B cell (primary cell): Measurements from ENCODE around the gene GMPPB. TPM values are rescaled to one million over a fixed set of nuclear protein-coding genes. Genes with fewer than 3 reads are reported as not detected.

ENCODE experiments used
- ATAC-seq: fragments of 200-7000 bp; cut with Tn5 transposase; one replicate; pipeline ENCODE4 v1.10.0; 2021; ENCODE audit warnings: low read depth, mild to moderate bottlenecking, moderate number of reproducible peaks, moderate library complexity
- CTCF ChIA-PET: fragments of 350-600 bp; sonication (Branson Sonifier 250); formaldehyde crosslinking; loops from one replicate; lab custom pipeline; 2021; ENCODE audit warnings: antibody characterized with exemption, inconsistent platforms; lab: Charles Lee
- POLR2A ChIA-PET: fragments of 350-600 bp; sonication (Branson Sonifier 250); formaldehyde crosslinking; loops from one replicate; lab custom pipeline; 2021; ENCODE audit warnings: antibody characterized with exemption; lab: Charles Lee
- DNase-seq: peaks from one replicate; pipeline ENCODE4 v3.0.0; 2013
- H2AFZ ChIP-seq: 2 replicates; pipeline ENCODE4 v1.6.1; 2012; ENCODE audit warnings: mild to moderate bottlenecking, low read depth, low read length; ENCODE audit not compliant: insufficient read depth, poor library complexity, severe bottlenecking
- H3K27ac ChIP-seq, 2 donors: 1 replicate in 1 of 2; 2 replicates in 1 of 2; pipeline ENCODE4 v1.5.1; 2012 to 2013; ENCODE audit warnings: low read length in 2 of 2, mild to moderate bottlenecking in 2 of 2, moderate library complexity in 1 of 2
- H3K27me3 ChIP-seq, 4 experiments: fragments of 200-600 bp in 1 of 4; sonication (generic) in 1 of 4; replicated peaks in 1 of 4; 1 replicate in 2 of 4; 2 replicates in 2 of 4; pipeline versions ENCODE4 v1.6.1 to v1.7.0; 2013 to 2016; ENCODE audit warnings: low read length in 3 of 4, mild to moderate bottlenecking in 2 of 4, mixed read lengths in 1 of 4, moderate library complexity in 1 of 4; ENCODE audit not compliant: insufficient read depth in 4 of 4, control insufficient read depth in 3 of 4; ENCODE audit errors: control extremely low read depth in 1 of 4
- H3K36me3 ChIP-seq, 2 experiments: replicated peaks in 1 of 2; 1 replicate in 1 of 2; 2 replicates in 1 of 2; pipeline versions ENCODE4 v1.6.1 to v1.7.1; 2013; ENCODE audit warnings: low read length in 1 of 2; ENCODE audit not compliant: insufficient read depth in 2 of 2, control insufficient read depth in 1 of 2; ENCODE audit errors: control extremely low read depth in 1 of 2, extremely low read depth in 1 of 2
- H3K4me1 ChIP-seq, 2 donors: fragments of 200-600 bp in 1 of 2; sonication (generic) in 1 of 2; 1 replicate in 1 of 2; 2 replicates in 1 of 2; pipeline versions ENCODE4 v1.5.1 to v1.6.1; 2013 to 2017; ENCODE audit warnings: low read length in 2 of 2; ENCODE audit not compliant: control insufficient read depth in 2 of 2, insufficient read depth in 2 of 2
- H3K4me2 ChIP-seq: replicated peaks from 2 replicates; pipeline ENCODE3; 2012; ENCODE audit warnings: mild to moderate bottlenecking, low read depth, low read length; ENCODE audit not compliant: poor library complexity, severe bottlenecking
- H3K4me3 ChIP-seq, 5 experiments: fragments of 200-600 bp in 1 of 5; sonication (generic) in 1 of 5; 1 replicate in 3 of 5; 2 replicates in 2 of 5; pipeline versions ENCODE4 v1.5.1 to v1.7.0; 2011 to 2016; ENCODE audit warnings: low read length in 4 of 5, mild to moderate bottlenecking in 4 of 5, low read depth in 2 of 5, control low read depth in 1 of 5, moderate library complexity in 1 of 5; ENCODE audit not compliant: insufficient read depth in 1 of 5; ENCODE audit errors: control extremely low read depth in 1 of 5, extremely low read depth in 1 of 5
- H3K79me2 ChIP-seq: fragments of 200-600 bp; sonication (generic); one replicate; pipeline ENCODE4 v1.6.0; 2016; ENCODE audit warnings: low read length; ENCODE audit not compliant: control insufficient read depth, insufficient read depth
- H3K9ac ChIP-seq: fragments of 200-600 bp; sonication (generic); 2 replicates; pipeline ENCODE4 v1.6.1; 2017; ENCODE audit warnings: mild to moderate bottlenecking, low read length, moderate library complexity
- H3K9me3 ChIP-seq, 3 donors: one replicate each; pipeline versions ENCODE4 v1.6.1 to v1.7.1; 2013; ENCODE audit warnings: low read length in 2 of 3; ENCODE audit not compliant: control insufficient read depth in 2 of 3, insufficient read depth in 1 of 3; ENCODE audit errors: control extremely low read depth in 1 of 3
- H4K20me1 ChIP-seq: 2 replicates; pipeline ENCODE4 v1.6.0; 2012; ENCODE audit warnings: mild to moderate bottlenecking, low read length; ENCODE audit not compliant: insufficient read depth, control insufficient read depth, poor library complexity, severe bottlenecking
- H3K27ac Mint-ChIP-seq: one replicate; pipeline ENCODE4 v1.8.0; 2021; ENCODE audit warnings: mixed read lengths
- H3K27me3 Mint-ChIP-seq: one replicate; pipeline ENCODE4 v1.8.0; 2021; ENCODE audit warnings: mixed read lengths
- H3K4me1 Mint-ChIP-seq: one replicate; pipeline ENCODE4 v1.8.0; 2021; ENCODE audit warnings: mixed read lengths
- H3K4me3 Mint-ChIP-seq: one replicate; pipeline ENCODE4 v1.8.0; 2021; ENCODE audit warnings: mixed read lengths
- H3K9me3 Mint-ChIP-seq: one replicate; pipeline ENCODE4 v1.8.0; 2022; ENCODE audit warnings: mixed read lengths; ENCODE audit not compliant: insufficient read depth
- CTCF ChIP-seq: fragments of 200-600 bp; IDR thresholded peaks from one replicate; pipeline ENCODE4 v1.8.0; 2022; ENCODE audit warnings: antibody characterized with exemption, mild to moderate bottlenecking
- EZH2 ChIP-seq: IDR thresholded peaks from 2 replicates; pipeline ENCODE4 v1.6.1; 2012; ENCODE audit warnings: borderline replicate concordance, low read depth, mild to moderate bottlenecking, moderate library complexity, low read length; ENCODE audit not compliant: insufficient read depth, poor library complexity, severe bottlenecking
- WGBS: methylation state at CpG from one replicate; pipeline ENCODE4 v1.1.5; 2013; ENCODE audit warnings: missing lambda C conversion rate; ENCODE audit not compliant: insufficient coverage; 5-methylcytosine and 5-hydroxymethylcytosine counted together
- intact Hi-C: fragments of 100-400 bp; cut with micrococcal nuclease; formaldehyde crosslinking; loops from one replicate; pipeline ENCODE4 v1.10.0; 2022
- polyA plus RNA-seq: library from polyadenylated mRNA; depleted of rRNA; stranded (reverse); fragments of >200 nt; gene quantifications from 2 replicates; pipeline ENCODE4 v1.2.3, GENCODE V29; 2012
- total RNA-seq, 2 donors: library from RNA; stranded (reverse); fragments of 120-200 nt in 1 of 2; gene quantifications; 1 replicate in 1 of 2; 2 replicates in 1 of 2; pipeline versions ENCODE4 v1.2.3 to v1.2.4, GENCODE V29; 2013 to 2022

Gene GMPPB
- total and polyA plus RNA-seq, 2 donors (not counting 1 experiment from before 2014, with no cell fraction given), result 31.4 to 32.5 TPM

GRCh38 chr3:49671291-49672288, 52.2 kb downstream of the GMPPB start:
- WGBS, result 44% methylated on average over 9 of the region's 11 CpGs
- no peak overlapping the region for H3K4me2 ChIP-seq
- H3K27ac ChIP-seq, result no peak overlapping the region
- peaks cover 3% of the 10 kb centered on the region for H3K27me3 Mint-ChIP-seq
- POLR2A ChIA-PET, result no interaction called here
- ATAC-seq (no peak), DNase-seq (peak; percentile 71)
- H3K27ac Mint-ChIP-seq, result peak overlapping the region; percentile 76
- TF ChIP-seq CTCF (peak; percentile 81), EZH2 (no peak)
- no peaks in the 10 kb centered on the region for H3K27me3 ChIP-seq
- H3K36me3 ChIP-seq, result peaks cover 0 to 8% of the 10 kb centered on the region in 2 experiments
- H3K4me1 Mint-ChIP-seq, result peaks cover 30% of the 10 kb centered on the region
- no peak overlapping the region for H2AFZ ChIP-seq
- H3K79me2 ChIP-seq, result peaks cover 20% of the 10 kb centered on the region
- H3K4me3 Mint-ChIP-seq, result peak overlapping the region; percentile 84
- H3K4me3 ChIP-seq, result no peak overlapping the region
- no peaks in the 10 kb centered on the region for H3K9me3 Mint-ChIP-seq
- H4K20me1 ChIP-seq, result peaks cover 4% of the 10 kb centered on the region
- peaks cover 0 to 5% (median 0%) of the 10 kb centered on the region in 3 donors for H3K9me3 ChIP-seq
- CTCF ChIA-PET, result interaction anchor here (0.7 to 5.0 kb wide), 18 partner anchors 8 to 1271 kb away, joined by 3 to 161 read pairs (median 3); partner anchors contain the start of genes BSN and USP4
- intact Hi-C loops, result loop anchor here (2.0 to 5.0 kb wide), 4 partner anchors 257 to 566 kb away; partner anchors contain the start of genes GNAI2, MON1A, RHOA and TCTA
- H3K4me1 ChIP-seq, result peaks cover 13 to 18% of the 10 kb centered on the region in 2 donors
- H3K9ac ChIP-seq, result no peak overlapping the region

- Histone ChIP-seq H3K4me1 (peaks cover 13 to 18% of the 10 kb centered on the region in 2 donors), H3K4me2 (no peak overlapping the region), H3K27ac (no peak overlapping the region), H3K79me2 (peaks cover 15% of the 10 kb centered on the region), H3K4me3 (no peak overlapping the region), H3K9me3 (peaks cover 0 to 5% (median 0%) of the 10 kb centered on the region in 3 donors), H3K9ac (no peak overlapping the region), H2AFZ (no peak overlapping the region), H4K20me1 (no peaks in the 10 kb centered on the region), H3K36me3 (peaks cover 0 to 3% of the 10 kb centered on the region in 2 experiments), H3K27me3 (no peaks in the 10 kb centered on the region)
- Mint-ChIP-seq H3K4me1 (peaks cover 27% of the 10 kb centered on the region), H3K27me3 (peaks cover 3% of the 10 kb centered on the region), H3K4me3 (no peak overlapping the region), H3K9me3 (no peaks in the 10 kb centered on the region), H3K27ac (peak overlapping the region; percentile 26)
- intact Hi-C loops, result loop anchor here (5.0 kb wide), 3 partner anchors 259 to 566 kb away; partner anchors contain the start of genes GNAI2, RHOA, TCTA and USP19
- TF ChIP-seq CTCF, result no peak
- no peak for TF ChIP-seq EZH2
- ChIA-PET CTCF (interaction anchor here (1.1 to 5.0 kb wide), 5 partner anchors 27 to 331 kb away, joined by 3 to 161 read pairs (median 4); partner anchors contain the start of gene USP4), POLR2A (no interaction called here)
- 90% methylated on average over 2 of the region's 6 CpGs for WGBS
- ATAC-seq, result no peak
- no peak for DNase-seq
Observed at GRCh38 chr3:49670940-49671290, 52.8 kb downstream of the GMPPB start.
